Brain microvascular endothelial cell (primary cell): ENCODE measurements around the gene TLK1.

Source experiments
- DNase-seq: peaks from one replicate; pipeline ENCODE4 v3.0.0-alpha.2; 2020
- H3K27ac ChIP-seq: fragments of 250-450 bp; sonication (Bioruptor Pico); 2 replicates; pipeline ENCODE4 v1.5.1; 2020; ENCODE audit warnings: mild to moderate bottlenecking, moderate library complexity
- H3K27me3 ChIP-seq: fragments of 250-450 bp; sonication (Bioruptor Pico); replicated peaks from 2 replicates; pipeline ENCODE4 v1.5.1; 2020; ENCODE audit warnings: mild to moderate bottlenecking
- H3K36me3 ChIP-seq: fragments of 250-450 bp; sonication (Bioruptor Pico); replicated peaks from 2 replicates; pipeline ENCODE4 v1.5.1; 2020; ENCODE audit warnings: mild to moderate bottlenecking
- H3K4me3 ChIP-seq: 2 replicates; pipeline ENCODE4 v1.5.1; 2011; ENCODE audit warnings: low read depth, mild to moderate bottlenecking, control low read depth, low read length, moderate library complexity
- in situ Hi-C: cut with HindIII; loops from 2 replicates; pipeline ENCODE4 v1.10.0; 2017; ENCODE audit warnings: low sequenced_read_pairs, low pct_ligation_motif_present
- TF ChIP-seq, protein P1 (sequence below): IDR thresholded peaks from 2 replicates; pipeline ENCODE4 v1.5.1; 2011; ENCODE audit warnings: low read depth, mild to moderate bottlenecking, moderate library complexity, low read length, control low read depth, inconsistent platforms; ENCODE audit errors: missing control alignments

TLK1 gene

DNA sequence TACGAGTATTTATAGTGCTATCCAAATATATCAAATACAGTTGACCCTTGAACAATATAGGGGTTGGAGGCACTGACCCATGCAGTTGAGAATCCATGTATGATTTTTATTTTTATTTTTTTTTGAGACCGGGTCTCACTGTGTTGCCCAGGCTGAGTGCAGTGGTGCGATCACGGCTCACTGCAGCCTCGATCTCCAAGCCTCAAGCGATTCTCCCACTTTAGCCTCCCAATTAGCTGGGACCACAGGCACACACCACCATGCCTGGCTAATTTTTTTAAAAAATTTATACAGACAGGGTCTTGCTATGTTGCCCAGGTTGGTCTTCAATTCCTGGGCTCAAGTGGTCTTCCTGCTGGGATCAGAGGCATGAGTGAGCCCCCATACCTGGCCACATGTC, 161.0 kb downstream of the TLK1 start:
- H3K27me3 ChIP-seq: no peaks in the 10 kb centered on the region
- H3K36me3 ChIP-seq: no peaks in the 10 kb centered on the region
- no peak overlapping the region for H3K27ac ChIP-seq
- H3K4me3 ChIP-seq: no peak overlapping the region
- no peak for DNase-seq
- in situ Hi-C loops: no loop called here
- TF ChIP-seq, protein P1, sequence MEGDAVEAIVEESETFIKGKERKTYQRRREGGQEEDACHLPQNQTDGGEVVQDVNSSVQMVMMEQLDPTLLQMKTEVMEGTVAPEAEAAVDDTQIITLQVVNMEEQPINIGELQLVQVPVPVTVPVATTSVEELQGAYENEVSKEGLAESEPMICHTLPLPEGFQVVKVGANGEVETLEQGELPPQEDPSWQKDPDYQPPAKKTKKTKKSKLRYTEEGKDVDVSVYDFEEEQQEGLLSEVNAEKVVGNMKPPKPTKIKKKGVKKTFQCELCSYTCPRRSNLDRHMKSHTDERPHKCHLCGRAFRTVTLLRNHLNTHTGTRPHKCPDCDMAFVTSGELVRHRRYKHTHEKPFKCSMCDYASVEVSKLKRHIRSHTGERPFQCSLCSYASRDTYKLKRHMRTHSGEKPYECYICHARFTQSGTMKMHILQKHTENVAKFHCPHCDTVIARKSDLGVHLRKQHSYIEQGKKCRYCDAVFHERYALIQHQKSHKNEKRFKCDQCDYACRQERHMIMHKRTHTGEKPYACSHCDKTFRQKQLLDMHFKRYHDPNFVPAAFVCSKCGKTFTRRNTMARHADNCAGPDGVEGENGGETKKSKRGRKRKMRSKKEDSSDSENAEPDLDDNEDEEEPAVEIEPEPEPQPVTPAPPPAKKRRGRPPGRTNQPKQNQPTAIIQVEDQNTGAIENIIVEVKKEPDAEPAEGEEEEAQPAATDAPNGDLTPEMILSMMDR: no peak

DNA sequence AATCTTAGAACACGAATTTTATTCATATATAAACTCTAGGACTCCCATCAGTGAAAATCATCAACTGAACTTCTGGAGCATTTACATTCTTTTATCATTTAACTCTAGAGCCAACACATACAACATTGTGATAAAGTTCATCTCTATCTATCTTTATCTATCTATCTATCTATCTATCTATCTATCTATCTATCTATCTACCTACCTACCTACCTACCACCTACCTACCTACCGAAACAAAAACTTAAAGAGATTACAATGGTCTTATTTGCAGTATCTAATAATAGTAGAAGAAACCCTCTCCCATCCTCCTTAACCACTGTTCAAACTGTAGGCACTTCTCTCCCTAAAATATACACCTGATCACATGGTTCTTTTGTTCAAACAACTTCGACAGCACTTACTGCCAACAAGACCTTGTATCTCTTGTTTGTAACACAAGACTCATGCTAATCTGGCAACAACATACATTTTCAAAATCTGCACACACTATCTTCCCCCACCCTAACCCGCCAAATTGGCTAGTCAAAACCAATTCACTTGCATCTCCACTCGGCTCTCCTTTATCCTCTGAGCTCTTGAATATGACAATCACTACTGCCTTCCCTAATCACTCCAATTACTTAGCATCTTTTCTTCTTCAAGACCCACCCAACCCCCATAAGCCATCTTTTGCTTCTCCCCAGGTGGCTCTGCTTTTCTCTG, 162.6 kb downstream of the TLK1 start:
- no peak for DNase-seq
- no peak overlapping the region for H3K4me3 ChIP-seq
- H3K27me3 ChIP-seq: no peaks in the 10 kb centered on the region
- no peaks in the 10 kb centered on the region for H3K36me3 ChIP-seq
- H3K27ac ChIP-seq: no peak overlapping the region
- in situ Hi-C loops: no loop called here
- TF ChIP-seq, protein P1: no peak

DNA sequence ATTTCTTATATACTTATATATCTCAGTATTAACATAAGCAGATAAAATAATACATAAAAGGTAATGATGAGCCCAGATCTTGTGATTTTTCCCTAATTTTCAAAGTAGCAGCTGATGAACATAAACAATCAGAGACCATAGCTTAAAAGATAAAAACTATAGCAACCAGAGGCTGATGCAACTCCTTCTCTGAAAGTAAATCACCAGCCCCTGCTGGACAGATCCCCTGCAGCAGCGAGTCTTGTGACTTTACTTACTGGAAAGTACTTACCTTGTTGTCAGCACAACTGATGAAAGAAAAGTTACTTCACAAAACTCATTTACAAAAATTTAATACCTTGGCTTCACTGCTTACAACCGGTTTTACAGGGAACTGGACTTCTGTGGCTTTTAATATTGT, 164.4 kb downstream of the TLK1 start:
- in situ Hi-C loops: no loop called here
- no peaks in the 10 kb centered on the region for H3K27me3 ChIP-seq
- H3K4me3 ChIP-seq: no peak overlapping the region
- DNase-seq: no peak
- TF ChIP-seq, protein P1: peak; percentile 36
- no peaks in the 10 kb centered on the region for H3K36me3 ChIP-seq
- no peak overlapping the region for H3K27ac ChIP-seq

DNA sequence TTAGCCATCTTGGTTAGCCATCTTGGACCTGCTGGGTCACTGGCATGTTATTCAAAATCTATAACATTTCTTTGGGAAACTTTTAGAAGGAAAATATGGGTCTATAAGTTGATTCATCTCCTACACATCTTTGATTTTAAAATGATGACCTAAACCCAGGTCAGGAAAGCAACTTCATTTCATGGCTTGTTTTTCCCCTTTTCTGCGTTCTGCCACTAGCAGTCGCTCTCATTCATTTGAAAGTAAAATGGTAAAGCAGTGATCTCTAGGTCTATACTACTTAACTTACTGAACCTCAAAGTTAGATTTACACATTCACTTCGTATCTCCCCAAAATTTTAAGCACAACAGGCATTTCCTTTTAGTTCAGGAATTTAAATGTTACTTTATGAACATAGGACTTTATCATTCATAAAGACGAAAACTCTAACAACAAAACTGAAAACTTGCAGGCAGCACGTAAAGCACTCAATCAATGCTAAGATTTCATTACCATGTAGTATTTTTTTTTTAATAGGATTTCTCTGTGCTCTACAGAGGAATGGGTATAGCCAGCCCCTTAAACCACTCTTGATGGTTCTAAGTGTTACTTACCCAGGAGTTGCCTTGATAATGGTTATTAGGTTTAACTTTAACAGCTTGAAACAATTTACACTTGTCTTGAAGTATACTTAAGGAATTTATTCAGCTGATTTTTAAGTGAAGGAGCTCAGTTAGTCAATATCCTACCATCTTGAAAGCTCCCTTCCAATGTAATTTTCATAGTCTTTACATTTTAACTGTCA, 169.1 kb downstream of the TLK1 start:
- H3K27me3 ChIP-seq: no peaks in the 10 kb centered on the region
- H3K36me3 ChIP-seq: peaks cover 2% of the 10 kb centered on the region
- H3K4me3 ChIP-seq: no peak overlapping the region
- TF ChIP-seq, protein P1: peak; percentile 30
- in situ Hi-C loops: no loop called here
- DNase-seq: no peak
- no peak overlapping the region for H3K27ac ChIP-seq

DNA sequence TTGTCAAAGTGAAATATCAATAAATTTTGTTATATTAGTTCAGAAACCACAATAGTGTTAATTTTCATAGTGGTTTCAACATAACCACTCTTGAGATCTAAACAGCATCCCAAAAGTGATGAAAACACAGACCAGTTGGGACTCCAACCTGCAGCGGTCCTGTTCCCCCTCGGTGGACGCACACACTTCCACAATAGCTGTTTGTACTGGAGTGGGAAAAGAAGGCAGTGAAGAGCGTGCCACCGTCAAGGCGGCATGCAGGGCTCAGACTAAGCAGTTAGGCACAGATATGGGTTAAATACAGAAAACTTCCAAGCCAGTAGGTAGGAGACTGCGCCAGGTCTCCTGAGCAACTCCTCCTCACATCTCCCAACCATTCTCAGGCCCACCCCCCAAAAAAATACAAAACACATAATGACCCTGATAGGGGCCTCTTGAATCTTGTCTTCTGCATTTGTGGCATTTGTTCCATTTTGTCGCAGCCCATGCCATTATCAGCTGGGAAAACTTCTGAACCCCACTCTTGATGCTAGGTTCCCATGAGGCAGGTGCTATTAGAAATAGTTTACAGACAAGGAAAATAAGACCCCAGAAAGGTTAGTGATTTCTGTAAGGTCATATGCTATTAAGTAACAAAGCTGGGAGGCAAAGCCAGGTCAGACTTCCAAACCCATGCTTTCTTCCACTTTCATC, 174.0 kb downstream of the TLK1 start:
- Histone ChIP-seq H3K36me3 (peaks cover 2% of the 10 kb centered on the region), H3K4me3 (no peak overlapping the region), H3K27ac (no peak overlapping the region), H3K27me3 (no peaks in the 10 kb centered on the region)
- no peak for DNase-seq
- TF ChIP-seq, protein P1: no peak
- in situ Hi-C loops: no loop called here
